H1 (cell line): ENCODE results near the gene OSTF1. TPM values are rescaled to one million over a fixed set of nuclear protein-coding genes. Genes with fewer than 3 reads are reported as not detected.

Source experiments
- BCL11A ChIP-seq, 2 experiments: IDR thresholded peaks; one replicate each; pipeline ENCODE4 v1.6.1; 2011; ENCODE audit warnings: low read depth in 2 of 2, low read length in 2 of 2, mild to moderate bottlenecking in 2 of 2
- EP300 ChIP-seq, 2 experiments: IDR thresholded peaks; 1 replicate in 1 of 2; 2 replicates in 1 of 2; pipeline ENCODE4 v1.6.1; 2011 to 2012; ENCODE audit warnings: low read depth in 2 of 2, low read length in 2 of 2, mild to moderate bottlenecking in 2 of 2, borderline replicate concordance in 1 of 2, inconsistent platforms in 1 of 2, moderate library complexity in 1 of 2
- HDAC2 ChIP-seq, 2 experiments: fragments of 300-600 bp in 1 of 2; sonication (generic) in 1 of 2; IDR thresholded peaks; 2 replicates each; pipeline ENCODE4 v1.6.1; 2011 to 2012; ENCODE audit warnings: low read depth in 2 of 2, low read length in 2 of 2, mild to moderate bottlenecking in 2 of 2, moderate library complexity in 2 of 2, borderline replicate concordance in 1 of 2, inconsistent platforms in 1 of 2
- KDM1A ChIP-seq: fragments of 200-600, 300-600 bp; sonication (generic); IDR thresholded peaks from 2 replicates; pipeline ENCODE4 v1.7.1; 2016; ENCODE audit warnings: mild to moderate bottlenecking, low read length, borderline replicate concordance
- RFX5 ChIP-seq: IDR thresholded peaks from 2 replicates; pipeline ENCODE4 v1.6.1; 2011; ENCODE audit warnings: low read depth, low read length, improper control_type of control experiment, borderline replicate concordance
- SP1 ChIP-seq: IDR thresholded peaks from 2 replicates; pipeline ENCODE4 v1.6.1; 2011; ENCODE audit warnings: low read depth, low read length
- polyA plus RNA-seq, 7 experiments: library from polyadenylated mRNA; depleted of rRNA in 3 of 7; stranded (reverse) in 5 of 7; unstranded in 2 of 7; fragments of >200 nt in 5 of 7; fragments of 200-250 nt in 2 of 7; gene quantifications; 1 replicate in 5 of 7; 2 replicates in 1 of 7; 4 replicates in 1 of 7; pipeline versions ENCODE4 v1.2.1 to v1.2.3, GENCODE V29; 2011 to 2013; ENCODE audit warnings: missing spikeins in 2 of 7, mixed read lengths in 2 of 7
- total RNA-seq: library from RNA; stranded (reverse); fragmentation: NEBNext Ultra II Directional; extraction: Animal tissue kit (Norgen Biotek cat#: 25700); gene quantifications from 2 replicates; pipeline ENCODE4 v1.2.1, GENCODE V29; 2021

OSTF1 gene
- total and polyA plus RNA-seq, 2 of the 8 experiments (the other 6 are each of a cell fraction or from before 2014, with no cell fraction given) = 5.0 to 18.9 TPM

GRCh38 chr9:75085640-75086039, 2.7 kb upstream of the OSTF1 start (continued):
- TF ChIP-seq BCL11A (IDR thresholded peaks at IDR 0.05; ENCODE audit: low read depth in 2 of 2, low read length in 2 of 2) (no peak), RFX5 (no peak), EP300 (IDR thresholded peaks at IDR 0.05; ENCODE audit: borderline replicate concordance in 1 of 2, low read depth in 2 of 2, low read length in 2 of 2) (no peak), HDAC2 (IDR thresholded peaks at IDR 0.05; ENCODE audit: borderline replicate concordance in 1 of 2, low read depth in 2 of 2, low read length in 2 of 2) (no peak), SP1 (no peak), KDM1A (no peak)
